ENCODE results near the gene CCR5AS.
"Not testable (repeated sequence)": the region's sequence is repeated elsewhere in the genome, so short reads cannot be mapped to it uniquely, and the experiment has no call there.

- not testable (repeated sequence) for TF ChIP-seq POLR2A (IDR thresholded peaks at IDR 0.05)
- TF ChIP-seq, protein P1, sequence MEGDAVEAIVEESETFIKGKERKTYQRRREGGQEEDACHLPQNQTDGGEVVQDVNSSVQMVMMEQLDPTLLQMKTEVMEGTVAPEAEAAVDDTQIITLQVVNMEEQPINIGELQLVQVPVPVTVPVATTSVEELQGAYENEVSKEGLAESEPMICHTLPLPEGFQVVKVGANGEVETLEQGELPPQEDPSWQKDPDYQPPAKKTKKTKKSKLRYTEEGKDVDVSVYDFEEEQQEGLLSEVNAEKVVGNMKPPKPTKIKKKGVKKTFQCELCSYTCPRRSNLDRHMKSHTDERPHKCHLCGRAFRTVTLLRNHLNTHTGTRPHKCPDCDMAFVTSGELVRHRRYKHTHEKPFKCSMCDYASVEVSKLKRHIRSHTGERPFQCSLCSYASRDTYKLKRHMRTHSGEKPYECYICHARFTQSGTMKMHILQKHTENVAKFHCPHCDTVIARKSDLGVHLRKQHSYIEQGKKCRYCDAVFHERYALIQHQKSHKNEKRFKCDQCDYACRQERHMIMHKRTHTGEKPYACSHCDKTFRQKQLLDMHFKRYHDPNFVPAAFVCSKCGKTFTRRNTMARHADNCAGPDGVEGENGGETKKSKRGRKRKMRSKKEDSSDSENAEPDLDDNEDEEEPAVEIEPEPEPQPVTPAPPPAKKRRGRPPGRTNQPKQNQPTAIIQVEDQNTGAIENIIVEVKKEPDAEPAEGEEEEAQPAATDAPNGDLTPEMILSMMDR (IDR thresholded peaks at IDR 0.05), result not testable (repeated sequence)
Observed at GRCh38 chr3:46431905-46432304, 25.0 kb upstream of the CCR5AS start.
